ENCODE data around the gene KIFC1.
"Not testable (repeated sequence)": the region's sequence is repeated elsewhere in the genome, so short reads cannot be mapped to it uniquely, and the experiment has no call there.

DNA sequence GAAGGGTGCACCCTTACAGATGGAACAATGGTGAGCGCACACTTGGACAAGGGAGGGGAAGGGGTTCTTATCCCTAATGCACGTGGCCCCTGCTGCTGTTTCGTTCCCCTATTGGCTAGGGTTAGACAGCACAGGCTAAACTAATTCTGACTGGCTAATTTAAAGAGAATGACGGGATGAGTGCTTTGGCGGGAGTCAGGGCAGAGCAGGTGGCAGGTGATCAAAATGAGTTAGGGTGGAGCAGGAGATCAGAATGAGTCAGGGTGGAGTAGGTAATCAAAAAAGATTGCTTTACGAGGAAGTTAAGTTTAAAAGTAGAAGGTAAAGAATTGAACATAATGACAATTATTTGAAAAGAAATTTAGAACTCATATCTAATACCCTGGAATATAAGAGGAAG, 35.8 kb upstream of the KIFC1 start:
- not testable (repeated sequence) for TF ChIP-seq EP300, POLR2A (IDR thresholded peaks at IDR 0.05)
- TF ChIP-seq, protein P1, sequence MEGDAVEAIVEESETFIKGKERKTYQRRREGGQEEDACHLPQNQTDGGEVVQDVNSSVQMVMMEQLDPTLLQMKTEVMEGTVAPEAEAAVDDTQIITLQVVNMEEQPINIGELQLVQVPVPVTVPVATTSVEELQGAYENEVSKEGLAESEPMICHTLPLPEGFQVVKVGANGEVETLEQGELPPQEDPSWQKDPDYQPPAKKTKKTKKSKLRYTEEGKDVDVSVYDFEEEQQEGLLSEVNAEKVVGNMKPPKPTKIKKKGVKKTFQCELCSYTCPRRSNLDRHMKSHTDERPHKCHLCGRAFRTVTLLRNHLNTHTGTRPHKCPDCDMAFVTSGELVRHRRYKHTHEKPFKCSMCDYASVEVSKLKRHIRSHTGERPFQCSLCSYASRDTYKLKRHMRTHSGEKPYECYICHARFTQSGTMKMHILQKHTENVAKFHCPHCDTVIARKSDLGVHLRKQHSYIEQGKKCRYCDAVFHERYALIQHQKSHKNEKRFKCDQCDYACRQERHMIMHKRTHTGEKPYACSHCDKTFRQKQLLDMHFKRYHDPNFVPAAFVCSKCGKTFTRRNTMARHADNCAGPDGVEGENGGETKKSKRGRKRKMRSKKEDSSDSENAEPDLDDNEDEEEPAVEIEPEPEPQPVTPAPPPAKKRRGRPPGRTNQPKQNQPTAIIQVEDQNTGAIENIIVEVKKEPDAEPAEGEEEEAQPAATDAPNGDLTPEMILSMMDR (IDR thresholded peaks at IDR 0.05) = not testable (repeated sequence)

All from stomach (tissue), 4 donors.